Neuronal stem cell (in vitro differentiated cells): ENCODE results near the gene SCN2B.
A peak's percentile ranks its signal among the peaks of the same experiment; 100 is the strongest.

Experiments used
- DNase-seq: peaks from one replicate; pipeline ENCODE4 v3.0.0-alpha.2; 2013; ENCODE audit warnings: low spot score
- H2AFZ ChIP-seq: one replicate; pipeline ENCODE4 v1.6.1; 2013; ENCODE audit warnings: mild to moderate bottlenecking, low read length, inconsistent platforms
- H2AK5ac ChIP-seq: 2 replicates; pipeline ENCODE4 v1.6.1; 2013; ENCODE audit warnings: low read depth, mild to moderate bottlenecking, inconsistent platforms, low read length, moderate library complexity, mixed read lengths
- H2BK120ac ChIP-seq: 2 replicates; pipeline ENCODE4 v1.6.1; 2013; ENCODE audit warnings: low read depth, mild to moderate bottlenecking, inconsistent platforms, low read length, moderate library complexity, mixed read lengths
- H2BK12ac ChIP-seq: one replicate; pipeline ENCODE4 v1.6.1; 2013; ENCODE audit warnings: low read length, inconsistent platforms
- H2BK15ac ChIP-seq: 2 replicates; pipeline ENCODE4 v1.6.1; 2013; ENCODE audit warnings: mild to moderate bottlenecking, low read length, inconsistent platforms, mixed read lengths
- H2BK5ac ChIP-seq: one replicate; pipeline ENCODE4 v1.6.1; 2013; ENCODE audit warnings: inconsistent platforms, mild to moderate bottlenecking, low read length, moderate library complexity
- H3K14ac ChIP-seq: one replicate; pipeline ENCODE4 v1.6.1; 2013; ENCODE audit warnings: low read length, inconsistent platforms
- H3K18ac ChIP-seq: 2 replicates; pipeline ENCODE4 v1.6.1; 2013; ENCODE audit warnings: low read length, inconsistent platforms
- H3K23ac ChIP-seq: 2 replicates; pipeline ENCODE4 v1.6.1; 2013; ENCODE audit warnings: low read depth, mild to moderate bottlenecking, mixed read lengths, low read length, inconsistent platforms; ENCODE audit not compliant: poor library complexity
- H3K27ac ChIP-seq: replicated peaks from 3 replicates; pipeline ENCODE4 v1.5.1; 2013; ENCODE audit warnings: low read length, inconsistent platforms
- H3K27me3 ChIP-seq, 3 experiments: 2 replicates each; pipeline ENCODE4 v1.6.1; 2013; ENCODE audit warnings: low read length in 3 of 3, mild to moderate bottlenecking in 2 of 3, inconsistent platforms in 1 of 3, low read depth in 1 of 3, mixed read lengths in 1 of 3, moderate library complexity in 1 of 3; ENCODE audit not compliant: control insufficient read depth in 3 of 3, insufficient read depth in 3 of 3
- H3K36me3 ChIP-seq, 2 donors: replicated peaks in 1 of 2; 2 replicates each; pipeline ENCODE4 v1.6.1; 2013; ENCODE audit warnings: low read length in 2 of 2; ENCODE audit not compliant: control insufficient read depth in 2 of 2, insufficient read depth in 2 of 2
- H3K4ac ChIP-seq: 2 replicates; pipeline ENCODE4 v1.6.1; 2013; ENCODE audit warnings: inconsistent platforms, mild to moderate bottlenecking, low read length, moderate library complexity
- H3K4me1 ChIP-seq, 2 donors: 1 replicate in 1 of 2; 2 replicates in 1 of 2; pipeline ENCODE4 v1.6.1; 2013; ENCODE audit warnings: low read length in 2 of 2, low read depth in 1 of 2; ENCODE audit not compliant: control insufficient read depth in 2 of 2, insufficient read depth in 1 of 2
- H3K4me2 ChIP-seq: one replicate; pipeline ENCODE4 v1.6.1; 2013; ENCODE audit warnings: mild to moderate bottlenecking, low read length, inconsistent platforms; ENCODE audit not compliant: insufficient read depth, poor library complexity, severe bottlenecking
- H3K4me3 ChIP-seq, 2 donors: 2 replicates each; pipeline ENCODE4 v1.5.1; 2013; ENCODE audit warnings: low read length in 2 of 2, mild to moderate bottlenecking in 2 of 2, inconsistent platforms in 1 of 2, moderate library complexity in 1 of 2
- H3K79me1 ChIP-seq: one replicate; pipeline ENCODE4 v1.6.1; 2013; ENCODE audit warnings: low read depth, mild to moderate bottlenecking, inconsistent platforms, low read length, moderate library complexity
- H3K9ac ChIP-seq: one replicate; pipeline ENCODE4 v1.6.1; 2013; ENCODE audit warnings: mild to moderate bottlenecking, low read depth, low read length, inconsistent platforms; ENCODE audit not compliant: poor library complexity
- H3K9me3 ChIP-seq, 2 donors: replicated peaks in 1 of 2; 2 replicates each; pipeline versions ENCODE3 to v1.6.1; 2013; ENCODE audit warnings: low read length in 2 of 2, mild to moderate bottlenecking in 2 of 2, inconsistent platforms in 1 of 2, low read depth in 1 of 2, mixed read lengths in 1 of 2, moderate library complexity in 1 of 2; ENCODE audit not compliant: control insufficient read depth in 2 of 2, insufficient read depth in 1 of 2
- H4K8ac ChIP-seq: one replicate; pipeline ENCODE4 v1.6.1; 2013; ENCODE audit warnings: low read depth, mild to moderate bottlenecking, inconsistent platforms, low read length, moderate library complexity
- H4K91ac ChIP-seq: one replicate; pipeline ENCODE4 v1.6.1; 2013; ENCODE audit warnings: low read length, low read depth, mild to moderate bottlenecking, inconsistent platforms; ENCODE audit not compliant: poor library complexity
- WGBS, 2 donors: extraction: QIAGEN DNeasy Blood & Tissue Kit; methylation state at CpG; one replicate each; pipeline ENCODE4 v1.1.7; 2013; ENCODE audit warnings: missing lambda C conversion rate in 2 of 2, mixed read lengths in 1 of 2; ENCODE audit not compliant: insufficient read length in 2 of 2, insufficient replicate concordance in 1 of 2; ENCODE audit errors: extremely low coverage in 2 of 2; 5-methylcytosine and 5-hydroxymethylcytosine counted together

Gene SCN2B

GRCh38 chr11:118142809-118143208 is 33.6 kb downstream of the SCN2B start:
- no peak overlapping the region for H3K14ac ChIP-seq
- no peak for DNase-seq

GRCh38 chr11:118142081-118142480 is 34.4 kb downstream of the SCN2B start:
- Histone ChIP-seq H2BK12ac (no peak overlapping the region), H3K27ac (no peak overlapping the region), H3K4ac (no peak overlapping the region), H3K36me3 (no peaks in the 10 kb centered on the region), H3K4me1 (peaks cover 0 to 4% of the 10 kb centered on the region in 2 donors), H3K18ac (no peak overlapping the region), H3K9ac (peak overlapping the region; percentile 36), H2AFZ (no peak overlapping the region), H3K79me1 (no peaks in the 10 kb centered on the region), H3K27me3 (peaks cover 3 to 73% (median 15%) of the 10 kb centered on the region in 3 experiments), H3K4me3 (no peak overlapping the region), H3K9me3 (no peaks in the 10 kb centered on the region), H2BK120ac (no peak overlapping the region), H2AK5ac (no peak overlapping the region), H3K14ac (no peak overlapping the region), H3K4me2 (no peak overlapping the region), H3K23ac (no peak overlapping the region), H4K8ac (no peak overlapping the region), H4K91ac (no peak overlapping the region), H2BK15ac (no peak overlapping the region), H2BK5ac (no peak overlapping the region)
- no CpG with 5 or more reads among the region's 2 CpGs for WGBS, 2 donors
- no peak for DNase-seq

More at GRCh38 chr11:118142809-118143208, 33.6 kb downstream of the SCN2B start:
- Histone ChIP-seq H3K9ac (no peak overlapping the region), H4K8ac (peak overlapping the region; percentile 52), H3K36me3 (no peaks in the 10 kb centered on the region), H2AFZ (no peak overlapping the region), H3K79me1 (no peaks in the 10 kb centered on the region), H3K27me3 (peaks cover 3 to 81% (median 15%) of the 10 kb centered on the region in 3 experiments), H2BK120ac (no peak overlapping the region), H3K27ac (no peak overlapping the region), H3K4me1 (peaks cover 0 to 4% of the 10 kb centered on the region in 2 donors), H3K4ac (no peak overlapping the region), H2BK5ac (no peak overlapping the region), H4K91ac (no peak overlapping the region), H3K18ac (no peak overlapping the region), H3K9me3 (no peaks in the 10 kb centered on the region), H2BK15ac (no peak overlapping the region), H2AK5ac (no peak overlapping the region), H3K4me3 (no peak overlapping the region), H3K4me2 (no peak overlapping the region), H3K23ac (no peak overlapping the region), H2BK12ac (no peak overlapping the region)
- no CpG with 5 or more reads among the region's 6 CpGs for WGBS, 2 donors

GRCh38 chr11:118139578-118139977 is 36.9 kb downstream of the SCN2B start:
- DNase-seq = no peak
- Histone ChIP-seq H3K14ac (no peak overlapping the region), H2BK120ac (no peak overlapping the region), H3K4me1 (peaks cover 0 to 4% of the 10 kb centered on the region in 2 donors), H3K27ac (no peak overlapping the region), H2AK5ac (no peak overlapping the region), H3K23ac (no peak overlapping the region), H2BK5ac (no peak overlapping the region), H3K4me3 (no peak overlapping the region), H3K9me3 (no peaks in the 10 kb centered on the region), H3K4me2 (no peak overlapping the region), H3K79me1 (no peaks in the 10 kb centered on the region), H3K18ac (no peak overlapping the region), H3K4ac (no peak overlapping the region), H4K8ac (no peak overlapping the region), H2BK15ac (no peak overlapping the region), H4K91ac (no peak overlapping the region), H3K27me3 (peaks cover 0 to 51% (median 0%) of the 10 kb centered on the region in 3 experiments), H3K36me3 (no peaks in the 10 kb centered on the region), H2AFZ (no peak overlapping the region), H3K9ac (no peak overlapping the region), H2BK12ac (no peak overlapping the region)
- no CpG with 5 or more reads among the region's 1 CpG for WGBS, 2 donors

GRCh38 chr11:118138839-118139420 is 37.5 kb downstream of the SCN2B start:
- H4K91ac ChIP-seq = no peak overlapping the region
- H3K4me1 ChIP-seq = peaks cover 0 to 4% of the 10 kb centered on the region in 2 donors
- no peak overlapping the region for H2BK12ac ChIP-seq
- no peak overlapping the region for H3K23ac ChIP-seq
- H2BK5ac ChIP-seq = no peak overlapping the region
- no peak overlapping the region for H4K8ac ChIP-seq
- no peaks in the 10 kb centered on the region for H3K9me3 ChIP-seq
- H3K9ac ChIP-seq = no peak overlapping the region
- no peak overlapping the region for H3K14ac ChIP-seq
- no peaks in the 10 kb centered on the region for H3K79me1 ChIP-seq
- H3K27me3 ChIP-seq = peaks cover 0 to 49% (median 0%) of the 10 kb centered on the region in 3 experiments
- no peak overlapping the region for H2AK5ac ChIP-seq
- WGBS, 2 donors = no CpG with 5 or more reads among the region's 10 CpGs
- no peak overlapping the region for H3K27ac ChIP-seq
- H2AFZ ChIP-seq = no peak overlapping the region
- no peak for DNase-seq
- no peak overlapping the region for H3K4me2 ChIP-seq
- no peak overlapping the region for H2BK15ac ChIP-seq
- no peak overlapping the region for H3K4me3 ChIP-seq
- no peaks in the 10 kb centered on the region for H3K36me3 ChIP-seq
- H2BK120ac ChIP-seq = no peak overlapping the region
- H3K18ac ChIP-seq = peak overlapping the region; percentile 48
- no peak overlapping the region for H3K4ac ChIP-seq
